ENCODE data around the gene PROK1.
A peak's percentile ranks its signal among the peaks of the same experiment; 100 is the strongest.

Gene PROK1

GRCh38 chr1:110490791-110491451 lies 40.0 kb downstream of the PROK1 start:
- DNase-seq: no peak

- DNase-seq: no peak
Observed at GRCh38 chr1:110492573-110492972, 41.6 kb downstream of the PROK1 start.

- DNase-seq: no peak
Observed at GRCh38 chr1:110493059-110493699, 42.2 kb downstream of the PROK1 start.

GRCh38 chr1:110494036-110494435 lies 43.1 kb downstream of the PROK1 start:
- DNase-seq: no peak

GRCh38 chr1:110494522-110495406 lies 43.8 kb downstream of the PROK1 start:
- DNase-seq: no peak

- DNase-seq: peak; percentile 78
Observed at GRCh38 chr1:110495926-110496600, 45.1 kb downstream of the PROK1 start.

- no peak for DNase-seq
Observed at GRCh38 chr1:110498270-110498669, 47.3 kb downstream of the PROK1 start.

GRCh38 chr1:110501488-110502132 lies 50.7 kb downstream of the PROK1 start:
- DNase-seq: no peak

- DNase-seq: no peak
Observed at GRCh38 chr1:110502402-110503151, 51.6 kb downstream of the PROK1 start.

- DNase-seq: no peak
Observed at GRCh38 chr1:110503471-110503870, 52.5 kb downstream of the PROK1 start.

GRCh38 chr1:110504226-110504625 lies 53.3 kb downstream of the PROK1 start:
- DNase-seq: no peak

- DNase-seq: no peak
Observed at GRCh38 chr1:110505596-110505995, 54.6 kb downstream of the PROK1 start.

- no peak for DNase-seq
Observed at GRCh38 chr1:110506541-110506940, 55.6 kb downstream of the PROK1 start.
